Type B pancreatic cell (in vitro differentiated cells): ENCODE data around the gene GLDC. TPM values are rescaled to one million over a fixed set of nuclear protein-coding genes. Genes with fewer than 3 reads are reported as not detected.

Experiments
- DNase-seq: peaks from one replicate; pipeline ENCODE4 v3.0.0; 2021; ENCODE audit warnings: mixed read lengths; ENCODE audit not compliant: unreplicated experiment; ENCODE audit errors: extremely low spot score
- H3K27ac Mint-ChIP-seq: 2 replicates; pipeline ENCODE4 v1.8.0; 2021; ENCODE audit warnings: mild to moderate bottlenecking, mixed read lengths
- H3K27me3 Mint-ChIP-seq: 2 replicates; pipeline ENCODE4 v1.8.0; 2021; ENCODE audit warnings: mixed read lengths
- H3K36me3 Mint-ChIP-seq: 2 replicates; pipeline ENCODE4 v1.8.0; 2021; ENCODE audit warnings: mixed read lengths
- H3K4me1 Mint-ChIP-seq: one replicate; pipeline ENCODE4 v1.8.0; 2021; ENCODE audit warnings: mixed read lengths; ENCODE audit not compliant: unreplicated experiment
- H3K4me3 Mint-ChIP-seq: 2 replicates; pipeline ENCODE4 v1.8.0; 2021; ENCODE audit warnings: mild to moderate bottlenecking, mixed read lengths
- H3K9me3 Mint-ChIP-seq: 2 replicates; pipeline ENCODE4 v1.8.0; 2021; ENCODE audit warnings: mixed read lengths
- total RNA-seq: library from RNA; stranded (reverse); gene quantifications from 2 replicates; pipeline ENCODE4 v1.2.1, GENCODE V29; 2021; ENCODE audit warnings: low replicate concordance
- TF ChIP-seq, protein P1 (sequence below): fragments of 200-600 bp; sonication (generic); conservative IDR thresholded peaks from 2 replicates; pipeline ENCODE4 v1.5.0; 2021; ENCODE audit warnings: antibody characterized with exemption, mild to moderate bottlenecking

The GLDC gene
- total RNA-seq, 1 donor from 2014 or later: 11.8 TPM

GRCh38 chr9:6640268-6641051 is 5.1 kb downstream of the GLDC start:
- Mint-ChIP-seq H3K4me1 (peaks cover 7% of the 10 kb centered on the region), H3K36me3 (no peaks in the 10 kb centered on the region), H3K27me3 (peaks cover 52% of the 10 kb centered on the region), H3K4me3 (no peak overlapping the region), H3K9me3 (no peaks in the 10 kb centered on the region), H3K27ac (no peak overlapping the region)
- TF ChIP-seq, protein P1, sequence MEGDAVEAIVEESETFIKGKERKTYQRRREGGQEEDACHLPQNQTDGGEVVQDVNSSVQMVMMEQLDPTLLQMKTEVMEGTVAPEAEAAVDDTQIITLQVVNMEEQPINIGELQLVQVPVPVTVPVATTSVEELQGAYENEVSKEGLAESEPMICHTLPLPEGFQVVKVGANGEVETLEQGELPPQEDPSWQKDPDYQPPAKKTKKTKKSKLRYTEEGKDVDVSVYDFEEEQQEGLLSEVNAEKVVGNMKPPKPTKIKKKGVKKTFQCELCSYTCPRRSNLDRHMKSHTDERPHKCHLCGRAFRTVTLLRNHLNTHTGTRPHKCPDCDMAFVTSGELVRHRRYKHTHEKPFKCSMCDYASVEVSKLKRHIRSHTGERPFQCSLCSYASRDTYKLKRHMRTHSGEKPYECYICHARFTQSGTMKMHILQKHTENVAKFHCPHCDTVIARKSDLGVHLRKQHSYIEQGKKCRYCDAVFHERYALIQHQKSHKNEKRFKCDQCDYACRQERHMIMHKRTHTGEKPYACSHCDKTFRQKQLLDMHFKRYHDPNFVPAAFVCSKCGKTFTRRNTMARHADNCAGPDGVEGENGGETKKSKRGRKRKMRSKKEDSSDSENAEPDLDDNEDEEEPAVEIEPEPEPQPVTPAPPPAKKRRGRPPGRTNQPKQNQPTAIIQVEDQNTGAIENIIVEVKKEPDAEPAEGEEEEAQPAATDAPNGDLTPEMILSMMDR: no peak
- DNase-seq: no peak

- Mint-ChIP-seq H3K4me1 (peaks cover 5% of the 10 kb centered on the region), H3K4me3 (no peak overlapping the region), H3K9me3 (no peaks in the 10 kb centered on the region), H3K27ac (no peak overlapping the region), H3K36me3 (no peaks in the 10 kb centered on the region), H3K27me3 (peaks cover 51% of the 10 kb centered on the region)
- TF ChIP-seq, protein P1: no peak
- no peak for DNase-seq
Measured at GRCh38 chr9:6639622-6640021, 5.9 kb downstream of the GLDC start.

DNA sequence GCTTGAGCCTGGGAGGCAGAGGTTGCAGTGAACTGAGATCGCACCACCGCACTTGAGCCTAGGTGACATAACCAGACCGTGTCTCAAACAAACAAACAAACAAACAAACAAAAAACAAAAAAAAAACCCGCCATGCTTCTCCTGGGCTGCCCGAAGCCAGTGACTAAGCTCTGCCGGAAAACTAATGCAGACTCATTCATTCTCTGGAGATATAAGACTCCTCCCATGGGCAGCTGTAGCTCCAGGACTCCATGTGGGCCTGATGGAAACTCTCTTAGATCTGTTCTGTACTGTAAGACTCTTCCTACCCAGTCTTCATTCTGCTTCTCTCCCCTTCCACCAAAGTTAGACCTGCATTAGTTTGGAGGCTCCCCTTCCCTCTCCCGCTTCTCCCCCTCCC is 11.1 kb downstream of the GLDC start:
- Mint-ChIP-seq H3K4me3 (no peak overlapping the region), H3K4me1 (peaks cover 11% of the 10 kb centered on the region), H3K9me3 (no peaks in the 10 kb centered on the region), H3K27ac (no peak overlapping the region), H3K36me3 (no peaks in the 10 kb centered on the region), H3K27me3 (peaks cover 5% of the 10 kb centered on the region)
- DNase-seq: no peak
- TF ChIP-seq, protein P1: no peak

GRCh38 chr9:6633378-6633777 is 12.2 kb downstream of the GLDC start:
- H3K27me3 Mint-ChIP-seq: peaks cover 5% of the 10 kb centered on the region
- DNase-seq: no peak
- H3K4me1 Mint-ChIP-seq: peaks cover 11% of the 10 kb centered on the region
- no peak overlapping the region for H3K4me3 Mint-ChIP-seq
- no peaks in the 10 kb centered on the region for H3K36me3 Mint-ChIP-seq
- no peaks in the 10 kb centered on the region for H3K9me3 Mint-ChIP-seq
- TF ChIP-seq, protein P1: no peak
- no peak overlapping the region for H3K27ac Mint-ChIP-seq

GRCh38 chr9:6632516-6633183 is 12.9 kb downstream of the GLDC start:
- H3K27me3 Mint-ChIP-seq: peaks cover 5% of the 10 kb centered on the region
- TF ChIP-seq, protein P1: no peak
- no peaks in the 10 kb centered on the region for H3K9me3 Mint-ChIP-seq
- no peak overlapping the region for H3K27ac Mint-ChIP-seq
- no peak overlapping the region for H3K4me3 Mint-ChIP-seq
- no peak for DNase-seq
- no peaks in the 10 kb centered on the region for H3K36me3 Mint-ChIP-seq
- peaks cover 11% of the 10 kb centered on the region for H3K4me1 Mint-ChIP-seq
